T follicular helper cell (primary cell): ENCODE results near the gene SLC22A14.
"Not testable (repeated sequence)": the region's sequence is repeated elsewhere in the genome, so short reads cannot be mapped to it uniquely, and the experiment has no call there.

ENCODE experiments used
- DNase-seq: peaks from one replicate; pipeline ENCODE4 v3.0.0-alpha.2; 2020; ENCODE audit warnings: low read depth
- total RNA-seq, 2 experiments: gene quantifications; one replicate each; lab custom pipeline; 2026; lab: John Stamatoyannopoulos, UW

Gene SLC22A14, protein sequence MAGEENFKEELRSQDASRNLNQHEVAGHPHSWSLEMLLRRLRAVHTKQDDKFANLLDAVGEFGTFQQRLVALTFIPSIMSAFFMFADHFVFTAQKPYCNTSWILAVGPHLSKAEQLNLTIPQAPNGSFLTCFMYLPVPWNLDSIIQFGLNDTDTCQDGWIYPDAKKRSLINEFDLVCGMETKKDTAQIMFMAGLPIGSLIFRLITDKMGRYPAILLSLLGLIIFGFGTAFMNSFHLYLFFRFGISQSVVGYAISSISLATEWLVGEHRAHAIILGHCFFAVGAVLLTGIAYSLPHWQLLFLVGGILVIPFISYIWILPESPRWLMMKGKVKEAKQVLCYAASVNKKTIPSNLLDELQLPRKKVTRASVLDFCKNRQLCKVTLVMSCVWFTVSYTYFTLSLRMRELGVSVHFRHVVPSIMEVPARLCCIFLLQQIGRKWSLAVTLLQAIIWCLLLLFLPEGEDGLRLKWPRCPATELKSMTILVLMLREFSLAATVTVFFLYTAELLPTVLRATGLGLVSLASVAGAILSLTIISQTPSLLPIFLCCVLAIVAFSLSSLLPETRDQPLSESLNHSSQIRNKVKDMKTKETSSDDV
- total RNA-seq = 0.24 to 0.26 reads per million in 2 experiments

DNA sequence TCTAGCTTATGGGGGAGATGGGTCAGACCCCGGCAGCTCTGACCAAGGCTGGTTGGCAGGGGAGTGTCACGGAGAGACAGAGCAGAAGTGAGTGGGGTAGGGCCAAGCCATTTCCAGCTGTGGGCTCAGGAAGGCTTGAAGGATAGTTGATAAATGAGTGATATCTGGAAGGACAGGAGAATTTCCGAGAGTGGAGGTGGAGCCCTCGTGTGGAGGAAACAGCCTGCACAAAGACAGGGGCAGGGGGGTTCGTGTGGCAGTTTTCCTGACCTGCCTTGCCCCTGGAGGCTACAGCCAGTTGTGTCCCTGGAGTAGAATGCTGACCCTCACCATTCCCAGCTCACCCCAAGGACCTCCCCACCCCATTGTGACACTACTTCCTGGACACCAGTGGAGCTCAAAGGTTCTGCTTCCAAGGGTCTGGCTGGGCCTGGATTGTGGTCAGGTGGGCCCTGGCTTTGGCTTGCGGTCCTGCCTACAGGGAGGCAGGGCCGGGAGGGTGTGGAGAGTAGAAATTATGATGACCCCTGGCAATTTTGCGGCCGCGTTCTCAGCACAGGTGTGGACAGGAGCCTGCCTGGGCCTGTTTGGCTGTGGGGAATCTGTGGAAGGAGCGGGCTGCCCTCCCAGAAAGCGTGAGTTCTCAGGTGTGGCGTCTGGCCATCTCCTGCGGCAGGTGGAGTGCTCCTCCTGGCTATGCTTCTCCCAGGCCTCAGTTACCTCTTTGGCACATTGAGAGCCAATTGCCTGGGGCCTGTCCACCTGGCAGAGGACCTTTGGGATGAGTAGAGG lies at the start of gene SLC22A14:
Gene SLC22A14 (plus strand): TSS at position 400 of the 792 bp plus-strand sequence. CDS start 23,733 bp downstream, outside the sequence.
- no peak for DNase-seq

DNA sequence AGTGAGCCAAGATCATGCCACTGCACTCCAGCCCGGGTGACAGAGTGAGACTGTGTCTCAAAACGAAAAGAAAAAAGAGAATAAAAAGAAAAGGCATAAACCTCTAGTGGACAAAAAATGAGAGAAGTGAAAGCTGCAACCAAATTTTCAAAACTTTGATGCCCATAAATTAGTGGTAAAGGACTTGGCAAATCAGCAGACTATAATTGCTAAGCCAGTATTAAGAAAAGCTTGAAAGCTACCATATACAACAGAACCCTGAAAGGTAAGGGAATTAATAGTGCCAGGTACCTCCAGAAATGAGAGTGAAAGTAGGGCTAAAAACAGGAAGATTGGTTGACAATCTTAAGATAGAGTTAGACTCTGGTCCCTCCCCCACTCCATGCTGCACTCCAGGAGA lies 49.4 kb upstream of the SLC22A14 start:
- no peak for DNase-seq

DNA sequence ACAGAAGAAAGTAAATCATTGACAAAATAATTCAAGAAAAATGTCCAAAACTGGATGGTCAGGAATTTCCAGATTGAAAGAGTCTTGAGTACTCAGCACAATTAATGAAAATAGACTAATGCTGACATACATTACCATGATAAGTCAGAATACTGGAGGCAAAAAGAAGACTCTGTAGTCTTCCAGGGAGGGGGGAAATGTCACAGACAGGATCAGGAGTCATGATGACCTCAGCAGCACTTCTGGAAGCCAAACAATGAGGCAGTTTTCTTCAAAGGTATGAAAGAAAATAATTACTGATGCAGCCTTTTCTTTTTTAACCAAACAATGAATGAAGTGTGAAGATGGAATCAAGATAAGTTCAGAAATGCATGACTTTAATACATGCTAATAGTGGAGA lies 46.6 kb upstream of the SLC22A14 start:
- no peak for DNase-seq

DNA sequence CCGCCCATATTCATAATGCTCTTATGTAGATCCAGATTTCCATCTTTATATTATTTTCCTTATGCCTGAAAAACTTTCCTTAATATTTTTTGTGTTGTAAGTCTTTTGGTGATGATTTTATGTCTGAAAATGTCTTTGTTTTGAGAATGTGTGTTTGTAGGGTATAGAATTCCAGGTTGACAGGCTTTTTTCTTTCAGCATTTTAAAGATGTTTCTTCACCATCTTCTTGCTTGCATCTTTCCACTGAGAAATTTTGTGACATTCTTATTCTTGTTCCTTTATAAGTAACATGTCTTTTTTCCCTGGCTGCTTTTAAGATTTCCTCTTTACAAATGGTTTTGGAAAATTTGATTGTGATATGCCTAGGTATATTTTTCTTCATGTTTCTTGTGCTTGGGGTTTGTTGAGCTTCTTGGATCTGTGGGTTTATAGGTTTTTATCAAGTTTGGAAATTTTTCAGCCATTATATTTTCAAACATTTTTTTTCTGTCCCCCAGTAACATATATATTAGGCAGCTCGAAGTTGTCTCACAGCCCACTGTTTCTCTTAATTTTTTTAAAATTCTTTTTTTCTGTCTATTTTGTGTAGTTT lies 43.6 kb upstream of the SLC22A14 start:
- DNase-seq = no peak

DNA sequence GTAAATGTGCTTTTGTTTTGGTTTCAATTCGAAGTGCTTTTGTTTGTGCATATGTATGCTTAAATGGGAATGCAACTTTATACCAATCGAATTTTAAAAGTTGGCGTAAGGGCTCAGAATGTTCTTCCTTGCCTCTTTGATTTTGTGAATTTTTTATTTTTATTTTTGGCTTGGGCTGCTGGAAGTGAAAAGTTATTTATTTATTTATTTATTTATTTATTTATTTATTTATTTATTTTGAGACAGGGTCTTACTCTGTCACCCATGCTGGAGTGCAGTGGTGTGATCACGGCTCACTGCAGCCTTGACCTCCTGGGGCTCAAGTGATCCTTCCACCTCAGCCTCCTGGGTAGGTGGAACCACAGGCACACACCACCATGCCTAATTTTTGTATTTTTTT lies 39.3 kb upstream of the SLC22A14 start:
- not testable (repeated sequence) for DNase-seq

DNA sequence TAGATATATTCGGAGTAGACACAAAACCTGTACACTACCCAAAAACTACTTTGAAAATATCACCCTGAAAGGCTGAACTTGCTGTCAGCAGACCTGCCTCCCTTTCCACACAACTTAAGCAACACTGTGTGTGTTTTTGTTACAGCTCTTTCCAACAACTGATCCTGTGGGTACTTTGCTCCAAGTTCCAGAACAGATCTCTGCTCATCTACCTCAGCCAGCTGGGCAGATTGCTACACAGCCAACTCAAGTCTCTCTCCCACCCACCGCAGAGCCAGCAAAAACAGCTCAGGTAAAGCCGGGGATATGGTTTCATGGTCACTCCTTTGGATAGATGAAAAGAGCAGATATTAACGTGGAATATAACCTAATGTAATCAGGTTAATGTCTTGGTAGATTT lies 36.2 kb upstream of the SLC22A14 start:
- no peak for DNase-seq

DNA sequence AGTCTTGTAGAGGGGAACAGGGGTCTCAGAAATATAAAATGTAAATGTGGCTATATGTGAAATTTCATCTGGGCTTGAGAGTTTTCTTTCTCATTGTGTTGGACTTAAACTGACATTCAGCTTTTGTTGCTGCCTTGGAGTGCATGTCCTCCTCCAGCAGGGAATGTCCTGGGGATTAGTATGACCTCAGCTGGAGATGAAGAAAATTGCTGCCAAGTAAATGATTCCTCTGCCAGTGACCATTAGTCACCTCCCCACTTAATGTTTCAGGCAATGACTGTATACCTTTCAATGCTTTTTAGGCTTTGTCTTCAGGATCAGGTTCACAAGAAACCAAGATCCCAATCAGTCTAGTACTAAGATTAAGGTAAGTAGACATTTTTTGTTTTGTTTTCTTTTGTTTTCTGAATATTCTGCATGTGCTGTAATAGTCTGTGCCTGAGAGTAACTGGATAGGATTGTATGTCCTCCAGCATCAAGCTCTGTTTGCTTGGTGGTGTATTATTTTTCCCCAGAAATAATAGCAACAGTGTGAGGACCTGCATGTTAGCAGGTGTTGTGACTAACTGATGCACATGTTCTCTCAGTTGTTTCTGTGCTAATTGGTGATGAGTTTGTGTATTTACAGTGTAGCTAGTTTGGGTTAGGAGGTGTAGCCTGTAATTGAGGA lies 34.6 kb upstream of the SLC22A14 start:
- DNase-seq = no peak

DNA sequence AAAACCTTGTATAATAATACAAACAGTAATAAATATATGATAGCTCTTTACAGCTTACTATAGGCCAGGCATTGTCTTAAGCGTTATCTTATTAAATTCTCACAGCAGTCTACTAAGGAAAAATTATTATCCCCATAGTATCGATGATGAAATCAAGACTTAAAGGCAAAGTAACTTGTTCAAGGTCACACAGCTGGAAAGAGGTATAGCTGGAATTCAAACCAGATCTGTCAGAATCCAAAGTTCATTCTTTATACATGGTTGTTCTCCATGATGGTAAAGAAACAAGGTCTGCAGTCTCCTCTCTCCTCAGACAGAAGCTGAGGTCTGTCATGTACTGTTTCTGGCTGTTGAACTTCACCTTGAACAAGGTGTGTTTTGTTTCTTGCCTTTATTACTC lies 31.9 kb upstream of the SLC22A14 start:
- no peak for DNase-seq

DNA sequence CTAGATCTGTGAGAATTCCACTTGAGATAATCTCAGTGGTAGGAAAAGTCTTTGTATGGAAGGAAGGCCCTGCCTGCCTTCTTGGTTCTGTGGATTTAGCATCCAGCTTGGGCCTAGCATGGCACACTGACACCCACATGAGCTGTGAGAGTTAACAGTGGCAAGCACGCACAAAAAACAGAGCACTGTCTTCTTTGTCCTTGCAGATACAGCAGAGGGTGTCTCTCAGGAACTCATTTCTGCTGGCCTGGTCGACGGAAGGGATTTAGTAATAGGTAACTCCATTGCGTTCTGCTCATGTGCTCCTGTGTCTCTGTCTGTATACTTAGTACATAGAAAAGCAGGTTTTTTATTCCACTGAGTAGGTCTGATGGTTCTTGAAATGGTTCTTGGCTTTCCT lies 30.9 kb upstream of the SLC22A14 start:
- no peak for DNase-seq

DNA sequence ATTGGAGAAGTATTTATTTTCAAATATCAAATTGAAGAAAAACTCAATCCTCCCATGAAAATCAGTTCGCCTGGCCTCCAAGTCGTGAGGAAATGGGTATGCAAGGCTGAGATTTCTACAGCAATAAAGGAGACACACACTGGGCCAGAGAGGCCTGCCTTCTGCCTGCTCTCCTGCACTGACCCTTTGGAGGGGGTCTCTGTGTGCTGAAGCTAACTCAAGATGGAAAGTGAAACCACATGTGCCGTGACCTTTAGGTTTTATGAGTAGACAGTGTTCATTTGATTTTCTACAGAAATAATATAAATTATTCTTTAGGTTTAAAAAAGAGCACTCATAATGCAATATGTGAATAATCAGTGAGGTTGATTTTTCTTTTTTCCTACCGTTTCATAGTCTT lies 28.4 kb upstream of the SLC22A14 start:
- DNase-seq = no peak

DNA sequence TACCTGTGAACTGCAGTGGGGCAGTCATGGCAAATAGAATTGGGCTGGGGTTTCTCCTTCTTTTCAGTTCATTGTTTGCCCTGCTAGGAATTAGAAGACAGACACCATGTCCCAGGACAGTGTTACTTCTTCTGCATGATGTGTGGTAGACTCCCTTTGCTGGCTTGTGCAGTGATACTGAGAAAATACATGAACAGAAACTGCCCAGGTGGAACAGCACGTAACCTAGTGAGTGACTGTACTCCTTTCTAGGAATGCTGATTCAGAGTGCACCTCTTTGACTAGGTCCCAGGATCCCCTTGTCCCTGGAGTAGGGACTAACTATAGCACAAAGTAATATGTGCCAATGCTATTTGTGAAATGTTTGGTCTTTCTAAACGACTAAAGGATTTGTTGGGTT lies 27.2 kb upstream of the SLC22A14 start:
- no peak for DNase-seq

DNA sequence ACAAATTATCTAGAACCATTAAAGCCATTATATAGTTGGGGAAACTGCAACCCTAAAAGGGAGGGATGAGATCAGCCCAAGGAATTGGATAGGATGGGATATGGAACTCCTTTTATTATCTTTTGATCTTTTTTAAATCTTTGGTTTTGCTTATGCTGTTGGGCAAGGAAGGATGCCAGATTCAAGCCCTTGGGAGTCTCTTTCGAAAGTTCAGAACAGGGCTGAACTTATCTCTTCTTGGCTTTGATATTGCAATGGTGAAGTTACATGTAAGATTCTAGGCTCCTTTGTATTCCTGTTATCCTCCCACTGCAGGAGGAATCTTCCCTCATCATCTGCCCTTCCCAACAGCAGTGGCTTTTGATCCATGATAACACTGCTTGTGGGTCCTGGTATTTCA lies 26.5 kb upstream of the SLC22A14 start:
- DNase-seq = no peak

DNA sequence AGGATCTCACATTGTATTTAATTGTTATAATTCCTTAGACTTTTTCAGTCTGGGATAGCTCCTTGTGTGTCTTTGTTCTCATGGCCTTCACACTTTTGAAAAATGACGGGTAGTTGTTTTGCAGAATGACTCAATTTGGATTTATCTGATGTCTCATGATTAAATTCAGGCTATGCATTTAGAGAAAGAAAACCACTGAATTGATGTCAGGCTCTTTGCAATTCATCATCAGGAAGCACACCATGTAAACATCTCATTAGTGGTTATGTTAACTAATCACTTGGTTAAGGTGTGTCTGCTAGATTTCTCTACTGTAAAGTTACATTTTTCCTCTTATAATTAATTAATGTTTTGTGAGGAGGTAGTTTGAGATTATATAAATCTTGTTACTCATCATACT lies 24.5 kb upstream of the SLC22A14 start:
- no peak for DNase-seq

DNA sequence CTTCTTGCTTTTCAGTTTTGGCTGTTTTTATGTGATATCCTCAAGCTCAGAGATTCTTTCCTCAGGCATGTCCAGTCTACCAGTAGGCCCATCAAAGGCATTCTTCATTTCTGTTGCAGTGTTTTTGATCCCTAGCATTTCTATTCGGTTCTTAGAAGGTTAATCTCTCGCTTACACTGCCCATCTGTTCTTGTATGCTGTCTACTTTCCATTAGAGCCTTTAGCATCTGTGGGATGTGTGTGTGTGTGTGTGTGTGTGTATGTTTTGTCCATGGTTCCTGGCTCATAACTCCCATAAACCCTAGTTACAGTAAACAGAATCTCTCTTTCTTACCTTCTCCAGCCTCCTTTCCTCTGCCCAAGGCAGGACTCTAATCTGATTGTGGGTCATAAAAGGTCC lies 21.6 kb upstream of the SLC22A14 start:
- DNase-seq = no peak

DNA sequence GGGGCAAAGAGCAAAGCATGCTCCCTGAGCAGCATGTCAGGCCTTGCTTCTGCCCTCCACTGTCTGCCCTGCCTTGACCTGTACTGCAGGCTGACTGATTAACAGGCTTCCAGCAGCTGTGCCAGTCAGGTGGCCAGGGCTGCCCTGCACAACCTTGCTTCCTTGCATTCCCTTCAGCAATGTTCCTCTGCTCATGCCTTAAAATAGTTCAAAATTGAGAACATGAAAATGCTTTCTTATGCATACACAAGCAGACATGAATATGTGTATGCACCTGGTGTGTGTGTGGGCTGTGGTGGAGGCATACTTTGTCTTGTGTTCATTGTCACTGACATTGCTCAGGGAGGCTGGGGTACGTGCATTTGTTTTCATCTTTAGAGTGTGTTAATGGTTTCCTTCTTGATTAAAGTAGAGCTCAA lies 17.7 kb upstream of the SLC22A14 start:
- DNase-seq = no peak

DNA sequence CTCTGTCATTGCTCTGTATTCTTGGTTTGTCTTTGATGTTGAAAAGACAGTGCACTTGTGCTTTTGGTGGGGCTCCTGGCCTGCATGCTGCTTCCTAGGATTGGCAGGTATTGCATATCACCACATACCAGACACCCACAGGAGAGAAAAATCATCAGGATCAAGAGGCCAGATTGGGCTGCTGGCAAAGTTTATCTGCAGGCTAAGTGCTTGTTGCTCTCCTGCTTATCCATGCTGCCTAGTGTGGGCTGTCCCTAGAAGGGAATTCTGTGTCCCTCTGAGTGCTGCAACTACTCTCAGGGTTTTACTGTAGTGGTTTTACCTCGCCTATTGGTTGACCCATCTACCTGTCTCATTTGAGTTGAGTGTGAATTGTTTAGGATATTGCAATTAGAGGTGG lies 17.3 kb upstream of the SLC22A14 start:
- no peak for DNase-seq

DNA sequence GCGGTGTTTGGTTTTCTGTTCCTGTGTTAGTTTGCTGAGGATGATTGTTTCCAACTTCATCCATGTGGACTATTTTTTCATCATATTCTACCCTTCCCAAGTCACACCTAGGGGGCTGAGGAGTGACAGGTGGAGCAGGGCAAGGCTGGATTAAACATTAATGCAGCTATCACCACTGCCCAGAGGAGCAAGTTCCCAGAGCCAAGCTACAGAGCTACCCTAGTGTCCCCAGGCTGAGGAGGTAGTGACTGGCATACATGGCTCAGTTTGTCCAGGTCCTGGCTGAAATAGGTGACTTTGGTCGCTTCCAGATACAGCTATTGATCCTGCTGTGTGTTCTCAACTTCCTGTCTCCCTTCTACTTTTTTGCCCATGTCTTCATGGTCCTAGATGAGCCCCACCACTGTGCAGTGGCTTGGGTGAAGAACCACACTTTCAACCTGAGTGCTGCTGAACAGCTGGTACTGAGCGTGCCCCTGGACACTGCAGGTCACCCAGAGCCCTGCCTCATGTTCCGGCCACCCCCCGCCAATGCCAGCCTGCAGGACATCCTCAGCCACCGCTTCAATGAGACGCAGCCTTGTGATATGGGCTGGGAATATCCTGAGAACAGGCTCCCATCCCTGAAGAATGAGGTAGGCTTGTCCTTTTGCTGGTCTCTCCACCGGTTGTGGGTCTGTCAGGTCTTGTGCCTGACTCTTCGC lies 16.3 kb upstream of the SLC22A14 start, which contains the start of gene SLC22A13:
Gene SLC22A13 (plus strand): TSS at position 209 of the 704 bp plus-strand sequence. CDS start 49 bp downstream, at position 258.
- DNase-seq = no peak

DNA sequence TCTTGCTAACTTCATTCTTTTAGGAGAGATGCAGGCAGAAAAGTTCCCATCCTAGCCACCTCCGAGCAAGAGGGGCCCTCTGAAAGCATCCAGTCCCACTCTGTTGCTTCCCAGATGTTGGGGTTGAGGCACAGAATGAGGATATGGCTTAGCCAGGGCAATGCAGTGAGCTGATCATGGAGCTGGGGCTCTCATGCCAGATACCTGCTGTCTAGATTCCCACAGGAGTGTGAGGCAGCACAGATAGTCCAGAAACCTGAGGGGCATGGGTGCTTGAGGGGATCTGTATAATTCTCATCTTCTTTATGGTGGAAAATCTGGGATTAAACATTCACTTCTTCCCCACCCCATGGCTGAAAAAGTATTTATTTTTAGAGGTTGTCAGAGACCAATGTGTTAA lies 15.3 kb upstream of the SLC22A14 start:
- DNase-seq = no peak

DNA sequence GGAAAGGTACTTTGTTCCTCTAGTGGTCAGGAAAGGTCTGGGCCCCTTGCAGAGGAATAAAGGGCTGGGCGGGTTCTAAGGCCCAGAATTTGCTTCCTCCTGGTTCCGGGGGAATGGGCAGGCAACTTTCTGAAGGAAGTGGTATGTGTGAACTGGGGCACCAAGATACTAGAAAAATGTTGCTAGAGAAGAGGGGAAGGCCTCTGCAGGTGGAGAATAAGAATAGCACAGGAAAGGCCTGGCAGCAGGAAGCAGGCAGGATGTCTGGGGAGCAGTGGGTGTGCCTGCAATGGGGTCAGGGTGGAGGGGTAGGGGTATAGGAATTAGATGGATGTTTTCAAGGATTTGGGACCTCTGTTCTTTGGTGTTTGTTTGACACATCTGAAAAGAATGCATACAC lies 14.4 kb upstream of the SLC22A14 start:
- no peak for DNase-seq

DNA sequence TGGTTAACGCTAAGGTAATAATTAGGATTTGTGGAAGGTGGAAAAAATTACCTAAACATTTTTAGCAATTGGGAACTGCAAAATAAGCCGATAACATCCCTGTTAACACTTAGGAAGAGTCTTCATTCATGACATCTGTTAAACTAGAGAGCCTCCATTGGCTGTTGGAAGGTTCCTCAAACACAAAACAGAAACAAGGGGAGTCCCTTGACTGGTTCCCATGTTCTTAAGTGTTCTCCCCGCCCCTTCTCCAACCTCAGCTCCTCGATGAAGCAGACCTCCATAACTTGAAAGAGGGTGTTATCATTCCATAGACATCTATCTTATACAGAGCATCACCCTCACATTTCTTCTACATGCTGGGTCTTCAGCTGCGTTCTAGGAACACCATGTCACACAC lies 14.0 kb upstream of the SLC22A14 start:
- no peak for DNase-seq

DNA sequence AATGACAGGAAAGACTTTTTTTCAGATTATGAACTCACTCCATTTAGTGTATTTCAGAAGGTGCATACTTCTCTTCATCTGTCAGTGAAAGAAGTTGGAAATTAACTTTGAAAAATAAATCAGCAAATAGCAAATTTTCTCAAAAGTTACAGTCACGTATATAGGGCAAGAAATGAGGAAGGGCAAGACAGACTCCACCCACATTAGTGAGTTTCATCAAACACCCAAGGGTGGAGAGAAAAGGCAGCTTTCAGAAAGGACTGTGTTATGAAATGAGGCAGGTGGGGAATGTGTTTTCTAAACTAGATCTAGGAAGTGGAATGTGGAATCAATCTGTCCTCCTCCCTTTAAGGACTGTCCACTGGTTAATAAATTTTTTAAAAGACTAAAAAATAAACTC lies 13.6 kb upstream of the SLC22A14 start:
- no peak for DNase-seq
